GM18907 (cell line): ENCODE data around the gene DRAXIN.

Source experiments
- ATAC-seq: cut with Tn5 transposase; IDR thresholded peaks from one replicate; pipeline ENCODE4 v1.9.1; 2021; ENCODE audit warnings: mild to moderate bottlenecking, moderate library complexity; ENCODE audit not compliant: unreplicated experiment

The DRAXIN gene

DNA sequence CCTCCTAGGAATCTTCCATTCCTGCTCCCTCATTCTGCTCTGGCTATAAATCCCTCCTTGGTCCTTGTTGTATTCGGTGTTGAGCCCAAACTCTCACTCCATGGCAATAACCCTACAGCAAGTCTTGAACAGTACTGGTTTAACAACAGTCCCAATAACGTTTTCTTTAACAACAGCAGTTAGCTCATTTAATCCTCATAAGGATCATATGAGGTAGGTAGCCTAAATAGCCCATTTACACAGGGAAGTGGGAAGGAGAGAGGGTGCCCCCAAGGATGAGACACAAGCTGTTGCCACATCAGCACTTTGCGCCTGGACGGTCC, 44.0 kb downstream of the DRAXIN start:
- peak; percentile 7 for ATAC-seq

DNA sequence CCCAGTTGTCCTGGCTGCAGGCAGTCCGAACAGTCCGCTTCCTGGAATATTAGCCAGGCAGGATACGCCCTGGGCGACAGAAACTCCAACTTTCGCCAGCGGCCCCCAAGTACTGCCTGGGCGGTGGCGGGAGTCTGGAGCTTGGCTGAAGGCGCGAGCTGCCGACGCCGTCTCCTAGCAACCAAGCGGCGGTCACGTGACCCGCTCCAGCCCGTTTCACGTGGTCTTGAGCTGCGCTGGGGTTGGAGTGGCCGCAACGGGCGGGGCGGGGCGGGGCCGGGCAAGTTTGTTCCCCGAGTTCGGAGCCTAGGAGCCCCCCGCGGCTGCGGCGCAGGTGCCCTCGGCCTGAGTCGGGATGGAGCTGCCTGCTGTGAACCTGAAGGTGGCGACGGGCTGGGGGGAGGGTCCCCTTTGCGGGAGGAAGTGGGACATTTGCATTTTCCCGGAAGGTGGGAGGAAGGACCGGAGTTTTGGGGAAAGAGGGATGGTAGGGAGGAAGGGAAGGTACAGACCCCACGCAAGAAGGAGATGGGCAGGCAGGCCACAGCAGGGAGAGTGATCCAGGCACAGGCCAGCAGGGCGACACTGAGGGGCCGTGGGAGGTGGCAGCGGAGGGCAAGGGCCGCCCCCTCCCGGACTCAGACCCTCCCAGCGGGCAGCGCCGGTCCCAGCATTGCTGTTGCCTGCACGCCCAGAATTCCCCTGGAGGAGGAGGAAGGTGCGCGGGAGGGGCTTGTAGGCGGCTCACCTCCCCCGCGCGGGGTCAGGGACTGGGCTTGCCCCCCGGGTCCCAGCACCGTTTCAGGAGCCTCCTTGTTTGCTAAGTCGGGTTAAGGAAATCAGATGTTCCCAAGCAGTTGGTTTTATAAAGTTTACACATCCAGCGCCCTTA, 44.6 kb downstream of the DRAXIN start, which contains the start of gene AGTRAP:
Gene AGTRAP (plus strand): TSS at position 283 of the 892 bp plus-strand sequence. CDS start 73 bp downstream, at position 356.
- peak; percentile 64 for ATAC-seq

DNA sequence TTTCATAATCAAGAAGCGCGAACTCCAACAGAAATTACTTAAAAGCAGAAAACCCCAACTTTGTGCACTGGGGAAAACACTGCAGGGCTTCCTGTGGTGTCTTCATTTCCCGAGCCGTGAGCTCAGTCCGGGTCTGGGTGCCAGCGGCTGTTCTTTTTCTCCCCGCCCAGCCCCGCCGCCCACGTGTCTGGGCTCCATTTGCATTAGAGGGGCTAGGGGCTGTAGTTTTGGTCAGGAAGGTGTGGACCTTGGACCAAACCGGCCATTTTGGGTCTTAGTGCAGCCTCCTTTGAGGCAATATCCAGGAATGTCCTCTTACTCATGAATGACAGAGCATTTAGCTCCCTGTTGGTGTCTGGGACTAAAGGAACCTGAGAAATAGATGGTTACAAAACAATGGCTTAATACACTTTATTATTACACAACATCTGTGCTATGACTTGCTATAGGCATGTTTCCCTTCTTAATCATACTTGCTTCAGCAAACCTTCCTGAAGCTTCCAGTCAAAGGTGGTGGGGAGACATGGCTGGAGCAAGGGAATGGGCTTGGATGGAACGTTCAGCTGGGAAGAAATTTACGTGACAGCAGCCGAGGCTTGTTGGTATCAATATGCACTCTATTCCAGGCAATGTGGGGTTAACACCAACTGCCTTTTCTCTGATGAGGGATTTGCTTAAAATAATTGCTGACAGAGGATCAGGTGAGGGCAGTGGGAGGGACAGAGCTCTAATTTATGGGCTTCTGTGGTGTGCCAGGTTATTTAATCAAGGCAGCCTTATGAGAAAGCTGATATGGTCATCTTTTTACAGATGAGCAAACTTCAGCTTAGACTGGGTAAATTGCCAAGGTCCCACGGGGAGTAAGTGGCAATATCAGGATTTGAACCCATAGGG, 45.5 kb downstream of the DRAXIN start:
- ATAC-seq = peak; percentile 49

DNA sequence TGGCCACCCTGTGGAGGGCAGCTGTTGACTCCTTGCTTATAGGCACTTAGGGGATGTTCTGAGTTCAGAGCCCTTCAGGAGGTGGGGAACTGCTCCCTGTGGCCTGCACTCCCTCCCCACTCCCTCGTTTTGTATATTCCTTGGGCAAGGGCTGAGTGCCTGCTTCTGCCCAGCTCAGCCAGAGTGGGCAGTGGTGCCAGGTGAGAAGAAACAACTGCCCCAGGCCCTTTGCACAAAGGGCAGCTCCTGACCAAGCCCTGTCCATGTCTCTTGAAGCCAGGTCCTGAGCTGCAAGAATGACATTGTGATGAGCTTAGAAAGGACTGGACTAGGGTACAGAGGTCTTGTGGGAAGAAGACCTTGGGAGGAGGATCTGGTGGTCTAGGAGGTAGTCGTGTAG, 46.6 kb downstream of the DRAXIN start:
- ATAC-seq = no peak

DNA sequence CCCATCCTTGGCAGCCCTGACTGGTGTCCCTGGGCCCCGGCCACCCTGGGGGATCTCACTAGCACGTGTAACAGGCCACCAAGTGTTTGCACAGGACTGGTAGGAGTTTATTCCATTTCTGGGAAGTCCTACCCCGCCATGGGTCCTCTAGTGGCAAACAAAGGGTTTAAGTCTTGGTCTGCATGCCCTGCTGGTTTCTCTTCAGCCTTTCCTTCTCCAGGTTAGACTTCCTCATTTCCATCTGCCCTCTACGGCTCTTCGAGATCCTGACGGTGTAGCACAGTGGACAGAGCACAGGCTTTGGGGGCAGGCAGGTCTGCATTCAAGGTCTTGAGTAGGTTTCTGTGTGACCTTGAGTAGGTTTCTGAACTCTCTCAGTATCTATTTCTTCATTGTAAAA, 47.3 kb downstream of the DRAXIN start:
- no peak for ATAC-seq

DNA sequence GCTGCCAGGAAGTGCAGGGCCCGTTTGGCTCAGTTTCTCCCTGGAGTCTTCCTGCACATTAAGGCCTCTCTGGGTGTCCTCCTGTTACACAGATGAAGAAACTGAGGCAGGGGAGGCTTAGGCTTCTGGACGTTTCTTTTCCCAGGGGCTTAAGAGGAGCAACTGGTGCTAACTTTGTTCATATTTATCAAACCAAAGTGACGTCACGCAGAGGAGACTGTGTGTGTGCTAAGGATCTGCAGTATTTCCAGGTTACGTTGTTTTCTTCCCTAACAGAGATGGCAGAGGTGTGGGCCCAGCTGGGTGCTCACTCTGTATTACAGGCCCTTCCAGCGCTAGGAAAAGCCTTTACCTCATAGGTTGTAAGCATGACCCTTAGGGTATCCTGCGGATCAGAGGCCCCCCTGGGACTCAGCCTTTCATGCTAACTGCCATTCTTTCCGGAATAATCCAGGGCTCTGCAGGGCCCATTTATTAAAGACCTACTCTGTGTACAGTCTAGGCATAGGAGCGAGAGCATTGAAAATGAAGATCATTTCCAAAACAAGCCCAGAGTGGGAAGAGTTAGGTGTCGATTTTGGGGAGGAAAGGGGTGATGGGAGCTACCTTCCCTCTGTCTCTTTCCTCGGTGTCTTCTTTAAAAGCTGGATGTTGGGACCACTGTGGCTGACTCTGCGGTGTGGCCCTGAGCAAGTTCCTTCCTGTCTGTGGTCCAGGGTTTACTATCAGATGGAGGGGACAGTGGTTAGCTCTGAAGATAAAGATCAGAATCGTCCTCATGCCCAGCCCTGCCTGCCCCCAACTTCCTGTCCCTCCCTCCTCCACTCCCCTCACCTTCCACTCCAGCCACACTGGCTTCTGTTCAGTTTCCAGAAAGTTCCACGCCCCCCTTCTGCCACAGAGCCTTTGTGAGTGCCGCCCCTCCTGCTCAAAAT, 49.0 kb downstream of the DRAXIN start:
- ATAC-seq = no peak

DNA sequence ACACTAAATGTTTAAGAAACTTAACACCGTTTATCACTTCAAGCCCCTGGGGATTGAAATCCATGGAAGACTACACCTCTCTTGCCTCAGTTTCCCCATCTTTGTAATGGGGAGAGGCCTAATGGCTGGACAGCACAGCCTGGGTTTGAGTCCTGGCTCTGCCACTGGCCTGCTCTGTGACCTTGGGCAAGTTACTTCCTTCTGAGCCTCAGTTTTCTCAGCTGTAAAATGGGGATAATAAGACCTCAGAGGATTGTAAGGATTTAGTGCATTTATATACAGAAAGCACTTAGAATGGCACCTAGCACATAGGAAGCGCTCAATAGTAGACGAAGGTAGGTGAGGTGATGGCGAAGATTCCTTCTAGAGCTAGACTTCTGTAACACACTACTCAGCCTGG, 50.0 kb downstream of the DRAXIN start:
- no peak for ATAC-seq

DNA sequence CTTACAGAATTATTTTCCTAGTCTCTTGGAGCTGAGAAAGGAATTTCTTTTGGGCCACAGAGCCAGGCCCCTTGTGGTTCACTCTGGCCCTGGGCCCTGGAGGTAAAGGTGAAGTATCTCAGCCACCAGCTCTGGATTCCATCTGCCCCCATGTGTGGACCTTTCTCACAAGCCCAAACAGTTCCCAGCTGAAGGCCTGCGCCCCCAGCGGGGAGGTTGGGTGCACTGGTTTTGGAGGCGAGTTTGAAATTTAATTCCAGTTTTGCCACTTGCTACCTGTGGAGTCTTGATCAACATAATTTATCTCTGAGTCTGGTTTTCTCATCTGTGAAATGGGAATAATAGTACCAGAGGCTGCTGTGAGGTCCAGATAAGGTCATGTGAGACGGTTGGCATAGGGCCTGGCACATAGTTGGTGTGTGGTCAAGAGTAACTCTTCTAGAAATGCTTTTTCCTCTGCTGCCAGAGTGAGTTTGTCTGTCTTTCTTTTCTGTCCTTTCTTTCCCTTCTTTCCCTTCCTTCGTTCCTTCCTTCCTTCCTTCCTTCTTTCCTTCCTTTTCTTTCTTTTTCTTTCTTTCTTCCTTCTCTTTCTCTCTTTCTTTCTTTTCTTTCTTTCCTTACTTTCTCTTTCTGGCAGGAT, 50.5 kb downstream of the DRAXIN start:
- no peak for ATAC-seq

DNA sequence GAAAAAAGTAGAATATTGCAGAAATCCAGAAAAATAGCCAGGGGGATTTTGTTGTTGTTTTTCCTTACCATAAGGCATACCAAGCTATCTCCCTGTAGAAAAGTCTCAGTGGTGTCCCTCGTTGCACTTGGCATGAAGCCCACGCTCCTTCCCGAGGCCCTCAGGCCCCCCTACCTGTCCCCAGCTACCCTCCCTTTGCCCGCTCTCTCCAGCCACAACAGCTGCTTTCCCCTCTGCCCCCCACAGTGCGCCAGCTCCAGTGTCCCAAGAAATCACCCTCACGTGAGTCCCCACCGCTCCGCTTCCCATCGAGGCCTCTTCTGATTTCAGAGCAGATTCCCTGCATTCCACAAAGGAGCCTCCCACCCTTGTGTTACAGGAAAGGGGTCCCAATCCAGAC, 52.8 kb downstream of the DRAXIN start:
- ATAC-seq = no peak

DNA sequence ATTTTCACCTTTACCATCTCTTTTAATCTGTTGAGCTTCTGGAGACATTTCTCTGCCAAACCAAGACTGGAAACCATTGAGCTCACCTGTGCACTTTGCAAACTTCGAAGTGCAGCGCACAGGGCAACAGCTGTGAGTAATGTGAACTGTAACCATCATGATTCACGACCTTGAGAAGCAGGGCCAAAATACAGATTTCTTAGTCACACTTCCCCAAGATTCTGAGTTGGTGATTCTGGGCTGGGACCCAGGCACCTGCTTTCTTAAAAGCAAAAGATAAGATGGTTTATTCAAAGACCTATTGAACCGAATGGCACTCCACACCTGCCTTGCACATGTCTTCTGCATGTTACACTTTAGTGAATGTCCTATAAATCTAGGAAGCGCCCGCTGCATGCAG, 54.6 kb downstream of the DRAXIN start:
- no peak for ATAC-seq

DNA sequence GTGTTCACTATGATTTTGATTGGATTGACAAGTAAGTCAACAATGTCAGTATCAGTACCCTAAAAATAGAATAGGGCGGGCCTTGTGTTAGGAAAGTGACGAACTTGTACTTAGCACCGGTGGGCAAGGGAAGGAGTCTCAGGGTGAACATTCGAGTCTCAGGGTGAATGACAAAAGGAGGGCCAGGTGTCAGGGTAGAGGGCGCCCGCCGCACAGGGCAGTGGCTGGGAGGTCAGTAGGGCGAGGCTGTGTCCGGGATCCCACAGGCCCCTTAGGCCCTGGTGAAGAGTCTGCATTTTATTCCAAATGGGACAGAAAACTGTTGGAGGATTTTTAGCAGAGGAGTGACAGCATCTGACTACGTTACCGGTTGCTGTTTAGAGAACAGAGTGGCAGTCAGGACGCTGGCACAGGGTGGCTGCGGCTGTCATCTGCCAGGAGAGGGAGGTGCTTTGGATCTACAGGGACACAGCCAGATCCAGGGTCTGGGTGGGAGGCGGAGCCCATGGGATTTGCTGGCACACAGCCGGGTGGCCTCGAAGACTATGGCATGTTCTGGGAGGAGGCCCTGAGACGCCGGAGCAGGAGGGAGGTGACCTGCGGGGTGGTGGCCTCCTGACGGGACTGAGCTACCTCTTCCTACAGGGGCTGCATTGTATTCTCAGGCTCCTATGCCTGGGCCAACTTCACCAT, 55.4 kb downstream of the DRAXIN start:
- no peak for ATAC-seq

DNA sequence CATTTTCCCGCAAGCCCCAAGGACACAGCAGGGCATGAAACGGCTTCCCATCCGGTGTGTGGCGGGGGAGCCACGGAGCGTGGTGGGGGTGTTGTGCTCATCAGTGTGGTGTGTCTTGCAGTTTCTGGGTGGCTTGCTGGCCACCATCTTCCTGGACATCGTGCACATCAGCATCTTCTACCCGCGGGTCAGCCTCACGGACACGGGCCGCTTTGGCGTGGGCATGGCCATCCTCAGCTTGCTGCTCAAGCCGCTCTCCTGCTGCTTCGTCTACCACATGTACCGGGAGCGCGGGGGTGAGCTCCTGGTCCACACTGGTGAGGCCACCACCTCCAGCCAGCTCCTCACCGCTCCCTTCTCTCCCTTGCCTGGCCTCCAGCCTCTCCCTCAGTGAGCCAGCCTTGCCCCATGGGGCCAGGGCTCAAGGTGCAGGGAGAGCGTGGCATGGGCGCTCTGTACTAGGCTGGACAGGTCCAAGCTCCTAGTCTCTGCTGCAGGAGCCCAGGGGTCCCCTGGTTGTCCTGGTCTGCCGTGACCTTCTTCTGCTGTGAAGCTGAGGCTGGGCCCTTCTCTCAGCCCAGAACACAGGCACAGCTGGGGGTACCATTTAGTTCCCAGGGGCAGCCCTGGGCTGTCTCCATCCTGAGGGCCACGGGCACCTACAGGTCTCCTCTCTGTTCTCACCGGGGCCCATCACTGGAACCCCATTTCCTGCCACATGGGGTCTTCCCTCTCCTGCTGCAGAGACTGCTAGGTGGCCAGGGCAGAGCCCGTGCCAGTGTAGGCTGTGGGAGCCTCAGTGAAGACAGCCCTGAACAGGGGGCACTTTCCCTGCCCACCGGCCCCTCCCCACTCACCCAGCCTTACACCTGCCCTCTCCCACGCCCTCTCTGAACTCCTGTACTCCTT, 57.0 kb downstream of the DRAXIN start:
- no peak for ATAC-seq

DNA sequence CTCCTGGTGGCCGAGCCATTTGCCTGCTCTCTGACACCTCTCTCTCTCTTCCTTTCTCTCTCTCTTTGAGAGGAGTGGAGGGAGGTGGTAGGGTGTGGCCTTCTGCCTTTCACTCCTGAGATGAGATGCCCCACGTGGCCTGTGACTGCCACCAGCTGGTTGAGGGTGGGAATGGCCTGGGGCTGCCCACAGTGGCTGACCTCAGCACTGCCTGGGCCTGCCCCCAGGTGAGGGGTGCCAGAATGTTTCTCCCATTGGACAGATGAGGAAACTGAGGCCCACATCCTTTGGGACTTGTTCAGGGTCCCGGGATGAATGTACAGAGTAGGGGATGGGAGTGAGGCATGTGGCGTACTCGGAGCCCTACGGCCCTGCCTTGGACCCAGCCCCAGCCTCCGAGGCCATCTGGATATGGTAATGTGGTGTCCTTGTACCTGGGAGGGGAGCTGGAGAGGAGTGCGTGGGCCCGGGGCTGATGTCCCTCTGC, 57.7 kb downstream of the DRAXIN start:
- ATAC-seq = no peak

DNA sequence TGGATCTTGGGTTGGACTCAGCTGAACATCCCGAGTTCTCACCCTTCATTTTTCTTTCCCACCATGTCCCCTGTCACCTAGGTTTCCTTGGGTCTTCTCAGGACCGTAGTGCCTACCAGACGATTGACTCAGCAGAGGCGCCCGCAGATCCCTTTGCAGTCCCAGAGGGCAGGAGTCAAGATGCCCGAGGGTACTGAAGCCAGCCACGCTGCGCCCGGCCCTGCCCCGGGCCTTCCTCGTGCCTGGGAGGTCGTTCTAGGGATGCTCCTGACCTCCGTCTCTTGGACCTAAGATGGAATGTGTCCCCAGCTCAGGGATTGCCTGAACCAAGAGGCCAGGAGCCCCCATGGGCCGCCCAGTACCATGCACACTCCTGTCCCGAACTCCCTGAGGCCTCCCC, 58.5 kb downstream of the DRAXIN start:
- no peak for ATAC-seq

DNA sequence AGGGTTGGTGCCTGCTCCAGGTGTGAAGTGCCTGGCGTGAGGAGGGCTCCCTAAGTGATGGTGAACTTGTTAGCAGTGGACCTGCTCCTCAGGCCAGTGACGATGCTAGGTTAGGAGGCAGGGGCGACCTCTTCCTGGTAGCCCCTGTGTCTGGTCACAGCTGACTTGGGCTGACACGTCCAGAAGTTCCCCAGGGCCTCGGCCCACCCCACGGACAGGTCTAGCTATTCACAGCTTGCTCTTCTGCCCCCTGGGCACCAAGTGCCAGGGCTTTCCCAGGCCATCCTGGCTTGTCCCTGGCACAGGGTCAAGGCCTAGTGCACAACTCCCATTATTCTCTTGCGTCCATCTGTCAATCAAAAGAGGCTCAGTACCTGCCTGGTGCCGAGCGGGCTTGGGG, 59.6 kb downstream of the DRAXIN start:
- ATAC-seq = no peak

DNA sequence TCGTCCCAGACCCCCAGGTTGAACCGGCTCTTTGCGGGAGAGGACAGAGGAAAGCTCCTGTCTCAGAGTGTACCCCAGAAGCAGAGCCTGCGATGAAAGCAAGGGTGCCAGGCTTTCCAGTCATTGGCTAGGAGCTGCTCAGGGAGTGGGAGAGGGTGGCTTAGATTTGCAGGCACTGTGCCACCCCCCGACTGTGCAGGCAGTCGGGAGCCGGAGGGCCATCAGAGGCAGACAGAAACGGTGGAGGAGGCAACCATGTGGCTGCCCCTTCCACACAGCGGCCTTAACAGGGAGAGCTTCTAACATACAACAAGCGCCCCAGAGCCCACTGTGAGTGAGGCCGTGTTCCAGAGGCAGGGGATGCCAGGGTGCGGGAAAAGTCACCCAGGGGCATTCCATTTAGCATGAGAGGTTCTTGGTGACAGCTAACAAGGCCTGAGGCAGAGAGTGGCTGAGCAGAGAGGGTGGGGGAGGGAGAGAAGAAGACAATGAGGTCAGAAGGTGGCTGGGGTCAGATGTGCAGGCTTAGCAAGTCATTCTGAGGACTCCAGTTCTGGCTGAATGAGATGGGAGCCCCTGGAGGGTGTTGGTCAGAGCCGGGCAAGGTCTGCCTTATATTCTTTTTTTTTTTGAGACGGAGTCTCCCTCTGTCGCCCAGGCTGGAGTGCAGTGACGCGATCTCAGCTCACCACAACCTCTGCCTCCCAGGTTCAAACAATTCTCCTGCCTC, 61.0 kb downstream of the DRAXIN start:
- ATAC-seq = no peak

DNA sequence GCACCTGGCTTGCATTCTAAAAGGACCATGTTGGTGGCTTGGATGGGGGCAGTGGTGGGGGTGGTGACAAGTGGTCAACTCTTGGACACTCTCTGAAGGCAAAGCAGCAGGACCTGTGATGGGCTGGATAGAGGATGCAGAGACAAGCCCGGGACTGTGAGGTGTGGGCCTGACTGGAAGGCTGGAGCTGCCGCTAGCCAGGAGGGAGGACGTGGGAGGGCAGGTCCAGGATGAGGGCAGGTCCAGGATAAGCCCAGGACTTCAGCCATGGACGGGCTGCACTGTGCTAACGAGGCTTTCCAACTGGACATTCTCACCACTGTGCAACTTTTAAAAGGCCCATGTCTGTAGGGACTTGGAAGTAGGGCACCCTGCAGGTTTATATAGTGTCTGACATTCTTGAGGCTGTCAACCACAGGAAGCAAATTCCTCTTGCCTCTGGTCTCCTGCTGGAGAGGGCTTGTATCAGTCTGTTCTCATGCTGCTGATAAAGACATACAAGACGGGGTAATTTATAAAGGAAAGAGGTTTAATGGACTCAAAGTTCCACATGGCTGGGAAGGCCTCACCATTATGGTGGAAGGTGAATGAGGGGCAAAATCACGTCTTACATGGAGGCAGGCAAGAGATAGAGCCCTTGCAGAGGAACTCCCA, 62.2 kb downstream of the DRAXIN start:
- no peak for ATAC-seq
